K562 (cell line): ENCODE measurements around the gene HEATR3. TPM values are rescaled to one million over a fixed set of nuclear protein-coding genes. Genes with fewer than 3 reads are reported as not detected.

Source experiments
- ATAC-seq: fragments of 200-7000 bp; cut with Tn5 transposase; 3 replicates; pipeline ENCODE4 v1.9.1; 2020; ENCODE audit warnings: moderate library complexity
- BruUV-seq: library from RNA; stranded (reverse); fragments of 400-500 nt; replicated peaks from 2 replicates; lab custom pipeline; 2021; lab: Mats Ljungman, UMichigan
- CTCF ChIA-PET: fragments of 300-600 bp; formaldehyde crosslinking; extraction: SDS; loops from one replicate; lab custom pipeline; 2021; ENCODE audit warnings: low intra/inter-chr PET ratio; lab: Yijun Ruan, JAX
- POLR2A ChIA-PET: fragments of 300-600, 350-650 bp; sonication (Branson Sonifier 250); formaldehyde crosslinking; extraction: SDS; loops from one replicate; lab custom pipeline; 2021; ENCODE audit warnings: antibody characterized with exemption, inconsistent platforms; lab: Yijun Ruan, JAX
- DNase-seq, 4 experiments: peaks; one replicate each; pipeline versions ENCODE4 v3.0.0 to v3.0.0-alpha.2; 2011 to 2018; ENCODE audit warnings: low spot score in 3 of 4, mixed read lengths in 3 of 4; ENCODE audit errors: extremely low read depth in 1 of 4
- FAIRE-seq: peaks from 2 replicates; lab custom pipeline; 2011; peaks lifted over from hg19 to GRCh38; lab: Jason Lieb, UNC
- H2AFZ ChIP-seq: 2 replicates; pipeline ENCODE4 v1.6.0; 2011; ENCODE audit warnings: low read depth, low read length, control low read depth, inconsistent platforms
- H3K27ac ChIP-seq: fragments of 200-600 bp; 3 replicates; pipeline ENCODE4 v1.8.0; 2011; ENCODE audit warnings: low read depth, mild to moderate bottlenecking, control low read depth, inconsistent platforms, low read length, moderate library complexity, mixed read lengths; ENCODE audit errors: extremely low read depth
- H3K27me3 ChIP-seq, 2 experiments: fragments of 300-600 bp in 1 of 2; 2 replicates in 1 of 2; 3 replicates in 1 of 2; pipeline versions ENCODE4 v1.6.0 to v1.8.0; 2011; ENCODE audit warnings: inconsistent platforms in 2 of 2, low read length in 2 of 2, mild to moderate bottlenecking in 1 of 2, mixed read lengths in 1 of 2, moderate library complexity in 1 of 2; ENCODE audit not compliant: control insufficient read depth in 2 of 2, insufficient read depth in 2 of 2
- H3K36me3 ChIP-seq: fragments of 300-600 bp; 3 replicates; pipeline ENCODE4 v1.8.0; 2011; ENCODE audit warnings: mild to moderate bottlenecking, low read length, inconsistent platforms; ENCODE audit not compliant: control insufficient read depth, insufficient read depth
- H3K4me1 ChIP-seq, 2 experiments: fragments of 200-600 bp in 1 of 2; replicated peaks in 1 of 2; 2 replicates in 1 of 2; 3 replicates in 1 of 2; pipeline versions ENCODE4 v1.5.1 to v1.8.0; 2011; ENCODE audit warnings: inconsistent platforms in 2 of 2, low read length in 2 of 2, mild to moderate bottlenecking in 1 of 2, mixed read lengths in 1 of 2, moderate library complexity in 1 of 2; ENCODE audit not compliant: control insufficient read depth in 2 of 2, insufficient read depth in 2 of 2
- H3K4me2 ChIP-seq: 2 replicates; pipeline ENCODE4 v1.6.1; 2011; ENCODE audit warnings: low read length, control low read depth, inconsistent platforms, mixed read lengths; ENCODE audit not compliant: insufficient read depth
- H3K4me3 ChIP-seq: fragments of 200-600 bp; sonication (generic), shearing (Covaris generic); 2 replicates; pipeline ENCODE4 v1.5.1; 2016; ENCODE audit warnings: control low read depth, inconsistent platforms
- H3K79me2 ChIP-seq: fragments of 200-600 bp; 3 replicates; pipeline ENCODE4 v1.8.0; 2011; ENCODE audit warnings: low read length, inconsistent platforms; ENCODE audit not compliant: control insufficient read depth, insufficient read depth
- H3K9ac ChIP-seq, 2 experiments: 2 replicates each; pipeline versions ENCODE4 v1.6.0 to v1.6.1; 2011; ENCODE audit warnings: low read depth in 2 of 2, low read length in 2 of 2, control low read depth in 1 of 2, inconsistent platforms in 1 of 2, mild to moderate bottlenecking in 1 of 2, mixed read lengths in 1 of 2; ENCODE audit not compliant: insufficient read depth in 1 of 2
- H3K9me1 ChIP-seq: one replicate; pipeline ENCODE4 v1.6.0; 2011; ENCODE audit warnings: inconsistent platforms, mild to moderate bottlenecking, low read length, moderate library complexity; ENCODE audit not compliant: control insufficient read depth, insufficient read depth
- H3K9me3 ChIP-seq: replicated peaks from 2 replicates; pipeline ENCODE4 v1.5.1; 2011; ENCODE audit warnings: low read depth, low read length, inconsistent platforms; ENCODE audit not compliant: control insufficient read depth, insufficient read depth
- H4K20me1 ChIP-seq: replicated peaks from 2 replicates; pipeline ENCODE4 v1.6.1; 2011; ENCODE audit warnings: low read length, inconsistent platforms, mixed read lengths; ENCODE audit not compliant: control insufficient read depth, insufficient read depth
- ARNT ChIP-seq, 2 experiments: fragments of 450-650 bp; IDR thresholded peaks; 2 replicates each; pipeline ENCODE4 v1.6.1; 2016; ENCODE audit warnings: mild to moderate bottlenecking in 1 of 2
- CGGBP1 ChIP-seq: fragments of 250-450 bp; sonication (Bioruptor Pico); IDR thresholded peaks from 2 replicates; pipeline ENCODE4 v1.9.0; 2021; ENCODE audit warnings: mild to moderate bottlenecking
- E2F1 ChIP-seq: sonication (generic); formaldehyde crosslinking; IDR thresholded peaks from 2 replicates; pipeline ENCODE4 v1.8.1; 2023; ENCODE audit warnings: mild to moderate bottlenecking, missing genetic modification reagents, moderate library complexity
- HDAC2 ChIP-seq: fragments of 450-650 bp; IDR thresholded peaks from 2 replicates; pipeline ENCODE4 v1.6.1; 2016; ENCODE audit warnings: mild to moderate bottlenecking
- KAT8 ChIP-seq: fragments of 450-650 bp; IDR thresholded peaks from 2 replicates; pipeline ENCODE4 v1.6.1; 2016; ENCODE audit warnings: low read depth, mild to moderate bottlenecking
- MTF1 ChIP-seq: fragments of 250-450 bp; sonication (Bioruptor Pico); IDR thresholded peaks from 2 replicates; pipeline ENCODE4 v1.9.0; 2021; ENCODE audit warnings: moderate library complexity, mild to moderate bottlenecking, inconsistent platforms, borderline replicate concordance
- SRSF9 ChIP-seq: fragments of 200-400 bp; formaldehyde crosslinking; IDR thresholded peaks from 2 replicates; pipeline ENCODE4 v1.6.1; 2017; ENCODE audit warnings: low read depth, low read length, borderline replicate concordance
- TEAD2 ChIP-seq: fragments of 450-650 bp; IDR thresholded peaks from 2 replicates; pipeline ENCODE4 v1.6.1; 2016; ENCODE audit warnings: missing genetic modification characterization, control low read depth, missing compliant biosample characterization
- ZNF212 ChIP-seq: fragments of 450-650 bp; formaldehyde crosslinking; IDR thresholded peaks from 2 replicates; pipeline ENCODE4 v1.4.0; 2020; ENCODE audit warnings: mild to moderate bottlenecking
- ZNF280B ChIP-seq: fragments of 250-450 bp; sonication (Bioruptor Pico); IDR thresholded peaks from 2 replicates; pipeline ENCODE4 v1.5.1; 2021; ENCODE audit warnings: mild to moderate bottlenecking
- WGBS: fragments of 100-300 bp; shearing (Covaris generic); methylation state at CpG from one replicate; pipeline ENCODE4 v1.1.6; 2016; ENCODE audit warnings: low coverage, mixed read lengths; ENCODE audit not compliant: insufficient coverage; ENCODE audit errors: missing lambda C conversion rate; 5-methylcytosine and 5-hydroxymethylcytosine counted together
- in situ Hi-C: fragments of 300-500 bp; cut with MboI; formaldehyde crosslinking; loops from 4 replicates; pipeline ENCODE4 v1.15.0; 2018; ENCODE audit warnings: inconsistent platforms, mixed read lengths
- intact Hi-C: fragments of 100-400 bp; cut with micrococcal nuclease; formaldehyde crosslinking; loops from 2 replicates; pipeline ENCODE4 v1.14.2; 2022
- polyA plus RNA-seq, 8 experiments: library from polyadenylated mRNA; depleted of rRNA in 4 of 8; stranded (reverse) in 5 of 8; unstranded in 3 of 8; fragments of >200 nt; fragmentation: Nextera tagmentation in 2 of 8; fragmentation: Illumina TruSeq in 1 of 8; extraction: Ambion mirVana in 2 of 8; extraction: Trizol in 1 of 8; gene quantifications; 2 replicates each; pipeline versions ENCODE4 v1.2.1 to v1.2.3, GENCODE V29; 2011 to 2014; ENCODE audit warnings: inconsistent platforms in 1 of 8, missing spikeins in 1 of 8
- total RNA-seq, 7 experiments: library from RNA; depleted of rRNA in 6 of 7; stranded (reverse); fragments of >200 nt in 6 of 7; fragmentation: Illumina TruSeq in 2 of 7; extraction: Trizol in 2 of 7; gene quantifications; 2 replicates each; pipeline versions ENCODE4 v1.2.1 to v1.2.3, GENCODE V29; 2011 to 2021; ENCODE audit warnings: low replicate concordance in 1 of 7
- TF ChIP-seq, protein P1 (sequence below), 2 experiments: fragments of 450-650 bp in 1 of 2; sonication (generic) in 1 of 2; formaldehyde crosslinking in 1 of 2; IDR thresholded peaks; 2 replicates each; pipeline versions ENCODE4 v1.7.1 to v1.9.0; 2016 to 2022; ENCODE audit warnings: inconsistent platforms in 1 of 2, mild to moderate bottlenecking in 1 of 2, missing genetic modification reagents in 1 of 2

HEATR3 gene
- total and polyA plus RNA-seq, 9 of the 15 experiments (the other 6 are each of a cell fraction or from before 2014, with no cell fraction given), result 1.7 to 30.2 (median 18.8) TPM

DNA sequence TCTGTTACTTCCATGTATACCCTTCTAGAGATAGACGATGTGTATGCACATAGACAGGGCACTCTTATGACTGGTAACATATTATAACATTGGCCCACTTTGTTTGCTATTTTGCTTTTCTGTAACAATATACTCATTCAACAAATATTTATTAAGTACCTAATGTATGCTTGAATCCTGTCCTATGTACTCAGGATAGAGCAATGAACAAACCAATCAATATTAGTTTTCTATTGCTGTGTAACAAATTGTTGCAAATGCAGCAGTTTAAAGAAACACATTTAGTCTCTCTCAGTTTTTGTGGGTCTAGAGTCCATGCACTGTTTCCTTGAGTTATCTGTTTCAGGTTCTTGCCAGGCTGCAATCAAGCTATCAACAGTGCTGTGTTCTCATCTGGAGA is 57.6 kb downstream of the HEATR3 start:
- 0% methylated on average over 1 of the region's 1 CpG for WGBS
- ChIA-PET CTCF (no interaction called here), POLR2A (no interaction called here)
- no peaks in the 10 kb centered on the region for H3K9me3 ChIP-seq
- H3K9me1 ChIP-seq, result no peaks in the 10 kb centered on the region
- H3K27ac ChIP-seq, result no peak overlapping the region
- intact Hi-C loops, result no loop called here
- TF ChIP-seq ZNF212 (no peak), HDAC2 (no peak), MTF1 (CRISPR knock-in tag) (no peak), TEAD2 (no peak), ARNT (IDR thresholded peaks at IDR 0.05) (no peak), CGGBP1 (CRISPR knock-in tag) (no peak), ZNF280B (CRISPR knock-in tag) (no peak), KAT8 (no peak), SRSF9 (no peak), E2F1 (no peak)
- TF ChIP-seq, protein P1, sequence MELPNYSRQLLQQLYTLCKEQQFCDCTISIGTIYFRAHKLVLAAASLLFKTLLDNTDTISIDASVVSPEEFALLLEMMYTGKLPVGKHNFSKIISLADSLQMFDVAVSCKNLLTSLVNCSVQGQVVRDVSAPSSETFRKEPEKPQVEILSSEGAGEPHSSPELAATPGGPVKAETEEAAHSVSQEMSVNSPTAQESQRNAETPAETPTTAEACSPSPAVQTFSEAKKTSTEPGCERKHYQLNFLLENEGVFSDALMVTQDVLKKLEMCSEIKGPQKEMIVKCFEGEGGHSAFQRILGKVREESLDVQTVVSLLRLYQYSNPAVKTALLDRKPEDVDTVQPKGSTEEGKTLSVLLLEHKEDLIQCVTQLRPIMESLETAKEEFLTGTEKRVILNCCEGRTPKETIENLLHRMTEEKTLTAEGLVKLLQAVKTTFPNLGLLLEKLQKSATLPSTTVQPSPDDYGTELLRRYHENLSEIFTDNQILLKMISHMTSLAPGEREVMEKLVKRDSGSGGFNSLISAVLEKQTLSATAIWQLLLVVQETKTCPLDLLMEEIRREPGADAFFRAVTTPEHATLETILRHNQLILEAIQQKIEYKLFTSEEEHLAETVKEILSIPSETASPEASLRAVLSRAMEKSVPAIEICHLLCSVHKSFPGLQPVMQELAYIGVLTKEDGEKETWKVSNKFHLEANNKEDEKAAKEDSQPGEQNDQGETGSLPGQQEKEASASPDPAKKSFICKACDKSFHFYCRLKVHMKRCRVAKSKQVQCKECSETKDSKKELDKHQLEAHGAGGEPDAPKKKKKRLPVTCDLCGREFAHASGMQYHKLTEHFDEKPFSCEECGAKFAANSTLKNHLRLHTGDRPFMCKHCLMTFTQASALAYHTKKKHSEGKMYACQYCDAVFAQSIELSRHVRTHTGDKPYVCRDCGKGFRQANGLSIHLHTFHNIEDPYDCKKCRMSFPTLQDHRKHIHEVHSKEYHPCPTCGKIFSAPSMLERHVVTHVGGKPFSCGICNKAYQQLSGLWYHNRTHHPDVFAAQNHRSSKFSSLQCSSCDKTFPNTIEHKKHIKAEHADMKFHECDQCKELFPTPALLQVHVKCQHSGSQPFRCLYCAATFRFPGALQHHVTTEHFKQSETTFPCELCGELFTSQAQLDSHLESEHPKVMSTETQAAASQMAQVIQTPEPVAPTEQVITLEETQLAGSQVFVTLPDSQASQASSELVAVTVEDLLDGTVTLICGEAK (IDR thresholded peaks at IDR 0.05), result no peak
- TF ChIP-seq, protein P1 (CRISPR knock-in tag; IDR thresholded peaks at IDR 0.05), result no peak
- TF ChIP-seq, all 486 proteins: peak for 0
- no TSS peak for BruUV-seq
- peaks cover 8 to 22% of the 10 kb centered on the region in 2 experiments; a peak in 4 of 5 replicates for H3K27me3 ChIP-seq
- no peak for ATAC-seq
- H3K36me3 ChIP-seq, result no peaks in the 10 kb centered on the region
- no peak overlapping the region for H3K4me3 ChIP-seq
- no peaks in the 10 kb centered on the region for H3K4me1 ChIP-seq
- DNase-seq, result no peak
- H4K20me1 ChIP-seq, result no peaks in the 10 kb centered on the region
- FAIRE-seq, result no peak
- in situ Hi-C loops, result no loop called here
- no peaks in the 10 kb centered on the region for H3K79me2 ChIP-seq
- H3K4me2 ChIP-seq, result no peak overlapping the region
- no peak overlapping the region for H3K9ac ChIP-seq
- no peak overlapping the region for H2AFZ ChIP-seq
